Neural progenitor cell (in vitro differentiated cells): ENCODE measurements around the gene NDUFS4.

Source experiments
- EZH2 ChIP-seq: fragments of 200-600 bp; sonication (generic); IDR thresholded peaks from 2 replicates; pipeline ENCODE4 v1.6.1; 2017; ENCODE audit warnings: antibody characterized with exemption, mild to moderate bottlenecking, moderate library complexity
- EZH2phosphoT487 ChIP-seq: fragments of 200-600 bp; sonication (generic); IDR thresholded peaks from 2 replicates; pipeline ENCODE4 v1.6.1; 2017; ENCODE audit warnings: antibody characterized with exemption
- TF ChIP-seq, protein P1 (sequence below): fragments of 200-600 bp; sonication (generic); IDR thresholded peaks from 2 replicates; pipeline ENCODE4 v1.5.1; 2017; ENCODE audit warnings: antibody characterized with exemption, mild to moderate bottlenecking

DNA sequence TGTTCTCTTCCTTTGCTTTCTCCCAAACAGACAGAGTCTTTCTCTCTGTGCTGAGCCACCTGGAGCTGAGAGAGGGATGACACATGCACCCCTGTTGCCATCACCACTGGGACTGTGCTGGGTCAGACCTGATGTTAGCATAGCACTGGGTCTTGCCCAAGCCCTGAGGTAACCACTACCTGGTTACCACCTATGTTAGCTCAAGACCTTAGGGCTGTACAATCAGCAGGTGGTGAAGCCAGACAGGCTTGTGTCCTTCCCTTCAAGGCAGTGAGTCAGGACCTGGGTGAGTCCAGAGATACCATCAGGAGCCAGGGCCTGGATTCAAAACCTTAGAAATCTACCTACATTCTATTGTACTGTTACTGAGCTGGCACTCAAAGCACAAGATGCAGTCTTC, 47.9 kb upstream of the NDUFS4 start:
- TF ChIP-seq EZH2 (no peak), EZH2phosphoT487 (no peak)
- TF ChIP-seq, protein P1, sequence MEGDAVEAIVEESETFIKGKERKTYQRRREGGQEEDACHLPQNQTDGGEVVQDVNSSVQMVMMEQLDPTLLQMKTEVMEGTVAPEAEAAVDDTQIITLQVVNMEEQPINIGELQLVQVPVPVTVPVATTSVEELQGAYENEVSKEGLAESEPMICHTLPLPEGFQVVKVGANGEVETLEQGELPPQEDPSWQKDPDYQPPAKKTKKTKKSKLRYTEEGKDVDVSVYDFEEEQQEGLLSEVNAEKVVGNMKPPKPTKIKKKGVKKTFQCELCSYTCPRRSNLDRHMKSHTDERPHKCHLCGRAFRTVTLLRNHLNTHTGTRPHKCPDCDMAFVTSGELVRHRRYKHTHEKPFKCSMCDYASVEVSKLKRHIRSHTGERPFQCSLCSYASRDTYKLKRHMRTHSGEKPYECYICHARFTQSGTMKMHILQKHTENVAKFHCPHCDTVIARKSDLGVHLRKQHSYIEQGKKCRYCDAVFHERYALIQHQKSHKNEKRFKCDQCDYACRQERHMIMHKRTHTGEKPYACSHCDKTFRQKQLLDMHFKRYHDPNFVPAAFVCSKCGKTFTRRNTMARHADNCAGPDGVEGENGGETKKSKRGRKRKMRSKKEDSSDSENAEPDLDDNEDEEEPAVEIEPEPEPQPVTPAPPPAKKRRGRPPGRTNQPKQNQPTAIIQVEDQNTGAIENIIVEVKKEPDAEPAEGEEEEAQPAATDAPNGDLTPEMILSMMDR = no peak
